ENCODE results near the gene GATB.

The GATB gene

GRCh38 chr4:151796106-151796505 lies 35.3 kb upstream of the GATB start:
- ATAC-seq = no peak
- TF ChIP-seq TCF4 (CRISPR knock-in tag; IDR thresholded peaks at IDR 0.05; ENCODE audit: borderline replicate concordance) = no peak
- no peak for TF ChIP-seq SNAI2 (CRISPR knock-in tag; IDR thresholded peaks at IDR 0.05)
- TF ChIP-seq ZC3H10 (CRISPR knock-in tag; IDR thresholded peaks at IDR 0.05) = no peak
- no peak for TF ChIP-seq BACH2 (CRISPR knock-in tag; IDR thresholded peaks at IDR 0.05; ENCODE audit: borderline replicate concordance)

- no peak for ATAC-seq
- TF ChIP-seq ZFP30 (CRISPR knock-in tag; IDR thresholded peaks at IDR 0.05) = no peak
- TF ChIP-seq ZNF8 (CRISPR knock-in tag; IDR thresholded peaks at IDR 0.05) = no peak
- TF ChIP-seq GLIS3 (CRISPR knock-in tag; IDR thresholded peaks at IDR 0.05) = no peak
- TF ChIP-seq, protein P1, sequence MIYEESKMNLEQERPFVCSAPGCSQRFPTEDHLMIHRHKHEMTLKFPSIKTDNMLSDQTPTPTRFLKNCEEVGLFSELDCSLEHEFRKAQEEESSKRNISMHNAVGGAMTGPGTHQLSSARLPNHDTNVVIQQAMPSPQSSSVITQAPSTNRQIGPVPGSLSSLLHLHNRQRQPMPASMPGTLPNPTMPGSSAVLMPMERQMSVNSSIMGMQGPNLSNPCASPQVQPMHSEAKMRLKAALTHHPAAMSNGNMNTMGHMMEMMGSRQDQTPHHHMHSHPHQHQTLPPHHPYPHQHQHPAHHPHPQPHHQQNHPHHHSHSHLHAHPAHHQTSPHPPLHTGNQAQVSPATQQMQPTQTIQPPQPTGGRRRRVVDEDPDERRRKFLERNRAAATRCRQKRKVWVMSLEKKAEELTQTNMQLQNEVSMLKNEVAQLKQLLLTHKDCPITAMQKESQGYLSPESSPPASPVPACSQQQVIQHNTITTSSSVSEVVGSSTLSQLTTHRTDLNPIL (CRISPR knock-in tag; IDR thresholded peaks at IDR 0.05; ENCODE audit: low read depth) = no peak
- TF ChIP-seq OSR1 (CRISPR knock-in tag; IDR thresholded peaks at IDR 0.05) = no peak
- TF ChIP-seq ESRRG (CRISPR knock-in tag; IDR thresholded peaks at IDR 0.05) = no peak
- TF ChIP-seq ZNF70 (CRISPR knock-in tag; IDR thresholded peaks at IDR 0.05) = no peak
- TF ChIP-seq TCF4 (CRISPR knock-in tag; IDR thresholded peaks at IDR 0.05; ENCODE audit: borderline replicate concordance) = no peak
- no peak for TF ChIP-seq BACH2 (CRISPR knock-in tag; IDR thresholded peaks at IDR 0.05; ENCODE audit: borderline replicate concordance)
Measured at GRCh38 chr4:151792995-151793394, 32.2 kb upstream of the GATB start.

GRCh38 chr4:151792530-151792929 lies 31.7 kb upstream of the GATB start:
- TF ChIP-seq ZFP3 (CRISPR knock-in tag; IDR thresholded peaks at IDR 0.05) (no peak), POU6F1 (CRISPR knock-in tag; IDR thresholded peaks at IDR 0.05; ENCODE audit: borderline replicate concordance, low read depth) (no peak), TOX (CRISPR knock-in tag; IDR thresholded peaks at IDR 0.05; ENCODE audit: borderline replicate concordance) (no peak), ZNF70 (CRISPR knock-in tag; IDR thresholded peaks at IDR 0.05) (no peak), ZNF8 (CRISPR knock-in tag; IDR thresholded peaks at IDR 0.05) (no peak), CSDC2 (CRISPR knock-in tag; IDR thresholded peaks at IDR 0.05) (no peak), CSRNP3 (CRISPR knock-in tag; IDR thresholded peaks at IDR 0.05) (no peak), TSHZ2 (CRISPR knock-in tag; IDR thresholded peaks at IDR 0.05) (no peak), SNAI2 (CRISPR knock-in tag; IDR thresholded peaks at IDR 0.05) (no peak)
- no peak for ATAC-seq

- TF ChIP-seq ZC3H10 (CRISPR knock-in tag; IDR thresholded peaks at IDR 0.05) (no peak), ZNF70 (CRISPR knock-in tag; IDR thresholded peaks at IDR 0.05) (no peak), TSHZ2 (CRISPR knock-in tag; IDR thresholded peaks at IDR 0.05) (no peak), PATZ1 (CRISPR knock-in tag; IDR thresholded peaks at IDR 0.05; ENCODE audit: borderline replicate concordance) (no peak), ZFP30 (CRISPR knock-in tag; IDR thresholded peaks at IDR 0.05) (no peak), TCF4 (CRISPR knock-in tag; IDR thresholded peaks at IDR 0.05; ENCODE audit: borderline replicate concordance) (no peak), RARB (CRISPR knock-in tag; IDR thresholded peaks at IDR 0.05) (no peak), CSDC2 (CRISPR knock-in tag; IDR thresholded peaks at IDR 0.05) (no peak), OSR1 (CRISPR knock-in tag; IDR thresholded peaks at IDR 0.05) (no peak), ZNF565 (CRISPR knock-in tag; conservative IDR thresholded peaks at IDR 0.05; ENCODE audit: low read depth) (no peak), ZNF8 (CRISPR knock-in tag; IDR thresholded peaks at IDR 0.05) (no peak), SNAI2 (CRISPR knock-in tag; IDR thresholded peaks at IDR 0.05) (no peak)
- ATAC-seq = no peak
Measured at GRCh38 chr4:151788021-151788420, 27.2 kb upstream of the GATB start.
